OCI-LY3 (cell line): ENCODE measurements around the gene KDR.

Experiments used
- H2AFZ ChIP-seq: fragments of 200-600, 300-600 bp; shearing (Covaris generic); 2 replicates; pipeline ENCODE4 v1.6.0; 2014; ENCODE audit warnings: antibody characterized with exemption, low read depth, low read length
- H3K27ac ChIP-seq: fragments of 200-600, 300-600 bp; sonication (generic); 2 replicates; pipeline ENCODE4 v1.5.1; 2014; ENCODE audit warnings: mild to moderate bottlenecking, low read length, moderate library complexity, mixed read lengths
- H3K27me3 ChIP-seq: fragments of 200-600, 300-600 bp; sonication (generic); 2 replicates; pipeline ENCODE4 v1.6.1; 2014; ENCODE audit warnings: low read depth, low read length, mixed read lengths
- H3K36me3 ChIP-seq: fragments of 200-600, 300-600 bp; sonication (generic); replicated peaks from 2 replicates; pipeline ENCODE3; 2014; ENCODE audit warnings: low read depth, low read length, mixed read lengths
- H3K4me1 ChIP-seq: fragments of 300-600, 200-600 bp; sonication (generic); 2 replicates; pipeline ENCODE4 v1.6.1; 2014; ENCODE audit warnings: low read length, mixed read lengths
- H3K4me2 ChIP-seq: fragments of 200-600, 300-600 bp; sonication (generic); 2 replicates; pipeline ENCODE4 v1.6.1; 2014; ENCODE audit warnings: low read length, mixed read lengths
- H3K4me3 ChIP-seq: fragments of 300-600, 200-600 bp; sonication (generic); 2 replicates; pipeline ENCODE4 v1.5.1; 2014; ENCODE audit warnings: antibody characterized with exemption, mild to moderate bottlenecking, low read length, moderate library complexity
- H3K79me2 ChIP-seq: fragments of 300-600, 200-600 bp; shearing (Covaris generic); 2 replicates; pipeline ENCODE4 v1.6.1; 2014; ENCODE audit warnings: mild to moderate bottlenecking, low read length, mixed read lengths
- H3K9ac ChIP-seq: fragments of 300-600, 200-600 bp; shearing (Covaris generic); 2 replicates; pipeline ENCODE4 v1.6.0; 2014; ENCODE audit warnings: mild to moderate bottlenecking, low read length, moderate library complexity
- H3K9me3 ChIP-seq: fragments of 200-600, 300-600 bp; shearing (Covaris generic); 2 replicates; pipeline ENCODE4 v1.6.1; 2014; ENCODE audit warnings: low read length, mixed read lengths; ENCODE audit not compliant: insufficient read depth
- H4K20me1 ChIP-seq: fragments of 200-600, 300-600 bp; sonication (generic); 2 replicates; pipeline ENCODE4 v1.6.1; 2016; ENCODE audit warnings: low read length, mixed read lengths; ENCODE audit not compliant: insufficient read depth
- EZH2phosphoT487 ChIP-seq: fragments of 200-600 bp; shearing (Covaris generic); IDR thresholded peaks from 2 replicates; pipeline ENCODE4 v1.6.1; 2018; ENCODE audit warnings: antibody characterized with exemption, mixed run types, low read depth
- TF ChIP-seq, protein P1 (sequence below): fragments of 200-600, 300-600 bp; sonication (generic); IDR thresholded peaks from 2 replicates; pipeline ENCODE4 v1.5.1; 2014; ENCODE audit warnings: antibody characterized with exemption, low read length, low read depth

KDR gene

DNA sequence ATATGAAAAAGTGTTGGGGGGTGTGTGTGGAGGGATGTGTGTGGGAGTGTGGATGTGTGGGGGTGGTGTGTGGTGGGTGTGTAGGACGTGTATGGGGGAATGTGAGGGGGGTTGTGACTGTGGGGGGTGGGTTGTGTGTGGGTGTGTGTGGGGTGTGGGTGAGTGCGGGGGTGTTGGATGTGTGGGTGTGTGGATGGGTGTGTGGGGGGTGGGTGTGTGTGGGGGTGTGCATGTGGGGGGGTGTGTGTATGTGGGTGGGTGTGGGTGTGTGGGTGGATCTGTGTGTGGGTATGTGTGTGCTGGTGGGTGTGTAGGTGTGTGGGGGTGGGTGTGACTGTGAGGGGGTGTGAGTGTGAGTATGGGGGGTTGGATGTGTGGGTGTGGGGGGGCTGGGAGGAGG, 47.8 kb downstream of the KDR start:
- H3K4me3 ChIP-seq: no peak overlapping the region
- H3K27me3 ChIP-seq: peaks cover 19% of the 10 kb centered on the region
- H3K27ac ChIP-seq: no peak overlapping the region
- H3K79me2 ChIP-seq: no peaks in the 10 kb centered on the region
- no peak overlapping the region for H3K4me2 ChIP-seq
- H2AFZ ChIP-seq: no peak overlapping the region
- no peak overlapping the region for H3K9ac ChIP-seq
- H3K9me3 ChIP-seq: no peaks in the 10 kb centered on the region
- no peaks in the 10 kb centered on the region for H3K36me3 ChIP-seq
- no peaks in the 10 kb centered on the region for H4K20me1 ChIP-seq
- peaks cover 9% of the 10 kb centered on the region for H3K4me1 ChIP-seq
- TF ChIP-seq EZH2phosphoT487: no peak
- TF ChIP-seq, protein P1, sequence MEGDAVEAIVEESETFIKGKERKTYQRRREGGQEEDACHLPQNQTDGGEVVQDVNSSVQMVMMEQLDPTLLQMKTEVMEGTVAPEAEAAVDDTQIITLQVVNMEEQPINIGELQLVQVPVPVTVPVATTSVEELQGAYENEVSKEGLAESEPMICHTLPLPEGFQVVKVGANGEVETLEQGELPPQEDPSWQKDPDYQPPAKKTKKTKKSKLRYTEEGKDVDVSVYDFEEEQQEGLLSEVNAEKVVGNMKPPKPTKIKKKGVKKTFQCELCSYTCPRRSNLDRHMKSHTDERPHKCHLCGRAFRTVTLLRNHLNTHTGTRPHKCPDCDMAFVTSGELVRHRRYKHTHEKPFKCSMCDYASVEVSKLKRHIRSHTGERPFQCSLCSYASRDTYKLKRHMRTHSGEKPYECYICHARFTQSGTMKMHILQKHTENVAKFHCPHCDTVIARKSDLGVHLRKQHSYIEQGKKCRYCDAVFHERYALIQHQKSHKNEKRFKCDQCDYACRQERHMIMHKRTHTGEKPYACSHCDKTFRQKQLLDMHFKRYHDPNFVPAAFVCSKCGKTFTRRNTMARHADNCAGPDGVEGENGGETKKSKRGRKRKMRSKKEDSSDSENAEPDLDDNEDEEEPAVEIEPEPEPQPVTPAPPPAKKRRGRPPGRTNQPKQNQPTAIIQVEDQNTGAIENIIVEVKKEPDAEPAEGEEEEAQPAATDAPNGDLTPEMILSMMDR: no peak

DNA sequence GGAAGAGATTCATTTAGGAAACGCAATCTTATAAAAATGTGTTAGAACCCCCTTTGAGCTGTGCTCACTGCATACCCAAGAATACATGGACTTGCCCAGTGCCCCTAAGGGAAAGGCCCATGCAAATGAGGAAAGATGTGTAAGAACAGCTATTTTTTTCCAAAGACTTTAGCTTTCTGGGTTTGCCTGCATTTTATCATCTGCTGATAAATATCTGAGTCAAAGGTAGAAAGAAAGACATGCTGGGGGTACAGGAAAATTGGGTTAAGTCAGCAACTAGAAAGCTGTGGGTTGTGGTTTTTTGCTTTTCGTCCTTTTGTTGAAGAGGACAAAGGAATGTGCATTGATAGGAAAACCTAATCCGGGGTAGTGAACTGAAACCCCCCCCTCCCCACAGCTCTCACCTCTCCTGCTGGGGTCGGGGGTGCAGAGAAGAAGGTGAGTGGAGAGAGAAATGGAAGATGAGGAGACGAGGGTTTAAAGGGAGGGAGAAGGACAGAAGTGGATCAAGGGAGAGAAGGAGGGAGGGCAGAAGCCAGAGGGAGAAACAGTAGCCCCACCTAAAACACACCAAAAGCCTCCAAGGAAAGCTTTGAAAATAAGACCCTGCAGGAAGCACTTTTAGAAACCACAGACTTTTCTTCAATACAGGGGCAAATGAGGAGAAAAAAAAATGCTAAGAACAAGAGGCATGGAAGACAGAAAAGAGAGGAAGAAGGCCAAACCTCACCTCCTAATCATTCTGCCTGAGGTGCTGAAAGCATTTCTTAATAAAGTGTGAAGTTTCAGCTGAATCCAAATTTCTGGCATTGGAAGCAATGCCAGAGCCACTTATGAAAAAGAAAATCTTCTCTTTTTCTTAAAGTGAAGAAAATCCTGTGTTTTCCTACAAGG, 49.3 kb downstream of the KDR start:
- H3K27me3 ChIP-seq: peaks cover 19% of the 10 kb centered on the region
- H3K4me1 ChIP-seq: peaks cover 9% of the 10 kb centered on the region
- H3K36me3 ChIP-seq: no peaks in the 10 kb centered on the region
- H2AFZ ChIP-seq: no peak overlapping the region
- H4K20me1 ChIP-seq: no peaks in the 10 kb centered on the region
- no peak overlapping the region for H3K9ac ChIP-seq
- TF ChIP-seq EZH2phosphoT487: no peak
- TF ChIP-seq, protein P1: no peak
- H3K27ac ChIP-seq: no peak overlapping the region
- no peak overlapping the region for H3K4me2 ChIP-seq
- no peaks in the 10 kb centered on the region for H3K79me2 ChIP-seq
- no peaks in the 10 kb centered on the region for H3K9me3 ChIP-seq
- H3K4me3 ChIP-seq: no peak overlapping the region

DNA sequence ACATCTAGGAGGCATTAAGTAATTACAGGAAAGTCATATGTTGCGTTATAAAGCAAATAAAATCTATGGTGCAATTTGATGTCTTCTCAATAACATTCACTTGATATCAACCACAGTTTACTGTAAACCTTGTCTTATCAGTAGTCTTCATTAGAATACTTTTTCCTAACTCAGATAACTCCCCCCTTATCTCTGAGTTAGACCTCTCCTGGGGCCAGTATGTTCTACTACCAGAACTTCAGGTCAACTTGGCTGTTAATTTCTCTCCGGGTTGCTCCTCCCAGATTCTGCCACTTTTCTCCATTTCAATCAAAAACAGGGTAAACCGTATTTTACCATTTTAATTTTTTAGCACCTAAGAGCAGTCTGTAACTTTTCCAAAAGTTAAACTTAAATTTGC, 50.0 kb downstream of the KDR start:
- Histone ChIP-seq H3K4me3 (no peak overlapping the region), H2AFZ (no peak overlapping the region), H3K9me3 (no peaks in the 10 kb centered on the region), H3K79me2 (no peaks in the 10 kb centered on the region), H3K4me2 (no peak overlapping the region), H3K36me3 (no peaks in the 10 kb centered on the region), H3K27me3 (peaks cover 13% of the 10 kb centered on the region), H3K4me1 (peaks cover 9% of the 10 kb centered on the region), H3K27ac (no peak overlapping the region), H3K9ac (no peak overlapping the region), H4K20me1 (no peaks in the 10 kb centered on the region)
- TF ChIP-seq, protein P1: no peak
- TF ChIP-seq EZH2phosphoT487: no peak

DNA sequence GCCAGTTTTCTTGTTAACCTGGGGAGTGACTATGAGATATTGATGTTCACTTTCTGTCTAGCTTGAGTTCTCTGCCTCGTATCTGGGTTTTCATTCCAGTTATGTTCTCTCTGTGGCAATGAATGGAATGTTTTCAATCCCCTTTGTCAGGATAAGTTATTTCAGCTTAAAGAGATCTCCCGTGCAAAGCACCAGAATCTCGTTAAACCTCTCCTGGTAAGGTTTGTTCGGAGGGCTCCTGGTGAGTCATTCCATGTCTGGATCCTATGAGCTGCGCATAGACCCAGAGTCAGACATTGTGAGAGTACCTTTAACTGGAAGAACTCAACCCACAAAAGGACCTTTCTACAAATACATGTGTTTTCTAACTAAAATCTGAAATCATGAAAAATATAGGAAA, 51.0 kb downstream of the KDR start:
- Histone ChIP-seq H3K36me3 (no peaks in the 10 kb centered on the region), H3K9me3 (no peaks in the 10 kb centered on the region), H3K27ac (no peak overlapping the region), H3K4me2 (no peak overlapping the region), H4K20me1 (no peaks in the 10 kb centered on the region), H3K27me3 (peaks cover 3% of the 10 kb centered on the region; the same call in 1 of the 2 replicates), H2AFZ (no peak overlapping the region), H3K4me3 (no peak overlapping the region), H3K79me2 (no peaks in the 10 kb centered on the region), H3K9ac (no peak overlapping the region), H3K4me1 (peaks cover 9% of the 10 kb centered on the region)
- TF ChIP-seq, protein P1: no peak
- no peak for TF ChIP-seq EZH2phosphoT487
